SK-N-SH (cell line): Measurements from ENCODE around the gene ITM2A. TPM values are rescaled to one million over a fixed set of nuclear protein-coding genes. Genes with fewer than 3 reads are reported as not detected.

Source experiments
- CTCF ChIA-PET: fragments of 300-600, 350-600 bp; formaldehyde crosslinking; extraction: SDS; loops from one replicate; lab custom pipeline; 2021; lab: Yijun Ruan, JAX
- POLR2A ChIA-PET: fragments of 350-600 bp; sonication (Branson Sonifier 250); formaldehyde crosslinking; extraction: SDS; loops from one replicate; lab custom pipeline; 2020; ENCODE audit warnings: antibody characterized with exemption, inconsistent platforms; lab: Yijun Ruan, JAX
- DNase-seq: peaks from one replicate; pipeline ENCODE4 v3.0.0; 2012
- H2AFZ ChIP-seq: fragments of 200-600 bp; sonication (generic); 2 replicates; pipeline ENCODE4 v1.8.1; 2016; ENCODE audit warnings: antibody characterized with exemption, mild to moderate bottlenecking, low read depth
- H3F3A ChIP-seq: fragments of 200-600 bp; sonication (generic); replicated peaks from 2 replicates; pipeline ENCODE3; 2016; ENCODE audit warnings: antibody characterized with exemption, mild to moderate bottlenecking; ENCODE audit not compliant: insufficient read depth
- H3K27ac ChIP-seq, 2 experiments: fragments of 200-500 bp in 1 of 2; fragments of 200-600 bp in 1 of 2; sonication (Bioruptor generic) in 1 of 2; sonication (generic), shearing (Covaris generic) in 1 of 2; 2 replicates each; pipeline versions ENCODE4 v1.5.1 to v1.6.1; 2014 to 2016; ENCODE audit warnings: low read depth in 2 of 2, inconsistent platforms in 1 of 2, low read length in 1 of 2, mild to moderate bottlenecking in 1 of 2, mixed read lengths in 1 of 2
- H3K27me3 ChIP-seq: fragments of 200-600 bp; sonication (generic), shearing (Covaris generic); 2 replicates; pipeline ENCODE4 v1.6.1; 2016; ENCODE audit warnings: mixed run types; ENCODE audit not compliant: insufficient read depth
- H3K36me3 ChIP-seq, 2 experiments: fragments of 200-500 bp in 1 of 2; fragments of 200-600 bp in 1 of 2; sonication (Bioruptor generic) in 1 of 2; sonication (generic) in 1 of 2; replicated peaks in 1 of 2; 2 replicates each; pipeline versions ENCODE3 to v1.5.1; 2014 to 2016; ENCODE audit warnings: low read length in 1 of 2, mild to moderate bottlenecking in 1 of 2; ENCODE audit not compliant: insufficient read depth in 2 of 2, control insufficient read depth in 1 of 2
- H3K4me1 ChIP-seq, 2 experiments: fragments of 200-500 bp in 1 of 2; fragments of 200-600 bp in 1 of 2; sonication (Bioruptor generic) in 1 of 2; sonication (generic), shearing (Covaris generic) in 1 of 2; 2 replicates each; pipeline versions ENCODE4 v1.5.1 to v1.6.1; 2014 to 2016; ENCODE audit warnings: low read depth in 1 of 2, low read length in 1 of 2, mixed run types in 1 of 2; ENCODE audit not compliant: insufficient read depth in 2 of 2, control insufficient read depth in 1 of 2
- H3K4me2 ChIP-seq: fragments of 200-600 bp; sonication (generic), shearing (Covaris generic); 2 replicates; pipeline ENCODE4 v1.6.1; 2017; ENCODE audit warnings: mixed run types
- H3K4me3 ChIP-seq, 2 experiments: fragments of 200-500 bp in 1 of 2; fragments of 200-600 bp in 1 of 2; sonication (Bioruptor generic) in 1 of 2; sonication (generic), shearing (Covaris generic) in 1 of 2; 2 replicates each; pipeline versions ENCODE4 v1.5.1 to v1.8.1; 2014 to 2016; ENCODE audit warnings: low read depth in 2 of 2, inconsistent platforms in 1 of 2, low read length in 1 of 2, mild to moderate bottlenecking in 1 of 2, mixed read lengths in 1 of 2, moderate library complexity in 1 of 2
- H3K79me2 ChIP-seq: fragments of 200-600 bp; sonication (generic); 2 replicates; pipeline ENCODE4 v1.8.1; 2017; ENCODE audit warnings: mild to moderate bottlenecking; ENCODE audit not compliant: insufficient read depth
- H3K9ac ChIP-seq: fragments of 200-600 bp; sonication (generic); 2 replicates; pipeline ENCODE4 v1.6.1; 2017; ENCODE audit warnings: mixed run types
- H3K9me2 ChIP-seq: fragments of 200-600 bp; sonication (generic); 2 replicates; pipeline ENCODE4 v1.6.1; 2017; ENCODE audit warnings: mixed run types
- H3K9me3 ChIP-seq: fragments of 200-600 bp; sonication (generic); 2 replicates; pipeline ENCODE4 v1.6.1; 2017; ENCODE audit warnings: mixed run types, mild to moderate bottlenecking, moderate library complexity
- H4K20me1 ChIP-seq: fragments of 200-600 bp; sonication (generic); 2 replicates; pipeline ENCODE4 v1.6.1; 2017; ENCODE audit warnings: mild to moderate bottlenecking, mixed run types; ENCODE audit not compliant: insufficient read depth
- CHD2 ChIP-seq: fragments of 150-350 bp; IDR thresholded peaks from 2 replicates; pipeline ENCODE4 v1.6.1; 2018; ENCODE audit warnings: low read length; ENCODE audit not compliant: partially characterized antibody
- CTCF ChIP-seq: fragments of 200-600 bp; sonication (generic); IDR thresholded peaks from 2 replicates; pipeline ENCODE4 v1.6.1; 2017; ENCODE audit warnings: antibody characterized with exemption, mild to moderate bottlenecking, moderate library complexity
- EP300 ChIP-seq, 2 experiments: IDR thresholded peaks; 2 replicates each; pipeline versions ENCODE4 v1.4.0 to v1.6.1; 2012; ENCODE audit warnings: borderline replicate concordance in 1 of 2, low read depth in 1 of 2, low read length in 1 of 2
- EZH2phosphoT487 ChIP-seq: fragments of 200-600 bp; sonication (generic); IDR thresholded peaks from 2 replicates; pipeline ENCODE4 v1.6.1; 2017; ENCODE audit warnings: low read depth, mixed run types, mild to moderate bottlenecking, antibody characterized with exemption, moderate library complexity, borderline replicate concordance
- FOSL2 ChIP-seq: IDR thresholded peaks from 2 replicates; pipeline ENCODE4 v1.4.0; 2012; ENCODE audit warnings: low read depth, mild to moderate bottlenecking, moderate library complexity, borderline replicate concordance
- FOXM1 ChIP-seq: IDR thresholded peaks from 2 replicates; pipeline ENCODE4 v1.4.0; 2012; ENCODE audit warnings: low read depth, mild to moderate bottlenecking
- MAX ChIP-seq: IDR thresholded peaks from 2 replicates; pipeline ENCODE4 v1.4.0; 2012; ENCODE audit warnings: low read depth
- MEF2A ChIP-seq: IDR thresholded peaks from 2 replicates; pipeline ENCODE4 v1.4.0; 2012; ENCODE audit warnings: low read depth, borderline replicate concordance
- NRF1 ChIP-seq: IDR thresholded peaks from 2 replicates; pipeline ENCODE4 v1.6.1; 2012; ENCODE audit warnings: low read depth, mild to moderate bottlenecking, low read length
- PBX3 ChIP-seq: IDR thresholded peaks from 2 replicates; pipeline ENCODE4; 2012
- RCOR1 ChIP-seq: fragments of 150-350 bp; IDR thresholded peaks from 2 replicates; pipeline ENCODE4 v1.6.1; 2017; ENCODE audit warnings: antibody characterized with exemption, low read length
- RFX5 ChIP-seq: IDR thresholded peaks from 2 replicates; pipeline ENCODE4 v1.6.1; 2012; ENCODE audit warnings: mild to moderate bottlenecking, improper control_type of control experiment, low read length
- RXRA ChIP-seq: IDR thresholded peaks from 2 replicates; pipeline ENCODE4 v1.4.0; 2012; ENCODE audit warnings: low read depth, mild to moderate bottlenecking, borderline replicate concordance
- SIN3A ChIP-seq: IDR thresholded peaks from 2 replicates; pipeline ENCODE4 v1.6.1; 2012; ENCODE audit warnings: low read depth, mild to moderate bottlenecking, low read length, moderate library complexity, borderline replicate concordance
- SMC3 ChIP-seq: IDR thresholded peaks from 2 replicates; pipeline ENCODE4 v1.6.1; 2012; ENCODE audit warnings: low read depth, low read length, improper control_type of control experiment
- TAF1 ChIP-seq: IDR thresholded peaks from 2 replicates; pipeline ENCODE4 v1.6.1; 2012; ENCODE audit warnings: low read depth, mild to moderate bottlenecking, low read length, moderate library complexity, borderline replicate concordance
- TEAD4 ChIP-seq: IDR thresholded peaks from 2 replicates; pipeline ENCODE4 v1.4.0; 2012; ENCODE audit warnings: mild to moderate bottlenecking, borderline replicate concordance; ENCODE audit not compliant: insufficient read depth
- USF1 ChIP-seq: IDR thresholded peaks from 2 replicates; pipeline ENCODE4 v1.4.0; 2012; ENCODE audit warnings: low read depth, borderline replicate concordance
- USF2 ChIP-seq: fragments of 150-350 bp; IDR thresholded peaks from 2 replicates; pipeline ENCODE4 v1.6.1; 2017; ENCODE audit warnings: antibody characterized with exemption, low read length, low read depth, borderline replicate concordance
- YY1 ChIP-seq: IDR thresholded peaks from 2 replicates; pipeline ENCODE4 v1.4.0; 2012; ENCODE audit warnings: low read depth, mild to moderate bottlenecking
- WGBS: methylation state at CpG from one replicate; pipeline ENCODE4 v1.1.6; 2017; ENCODE audit warnings: low lambda C conversion rate; 5-methylcytosine and 5-hydroxymethylcytosine counted together
- polyA plus RNA-seq, 3 experiments: library from polyadenylated mRNA; depleted of rRNA; stranded (reverse); fragments of >200 nt; gene quantifications; 2 replicates each; pipeline ENCODE4 v1.2.3, GENCODE V29; 2012

Gene ITM2A
- polyA plus RNA-seq, 1 of the 3 experiments (the other 2 are of a cell fraction): not detected

- POLR2A ChIA-PET: no interaction called here
- Histone ChIP-seq H3K27me3 (no peaks in the 10 kb centered on the region; the same call in 1 of the 2 replicates), H3K27ac (no peak overlapping the region), H2AFZ (no peak overlapping the region), H3K4me3 (no peak overlapping the region), H3K9me2 (no peaks in the 10 kb centered on the region), H3K4me1 (no peaks in the 10 kb centered on the region), H3K36me3 (no peaks in the 10 kb centered on the region), H3F3A (no peaks in the 10 kb centered on the region), H3K4me2 (no peak overlapping the region), H3K79me2 (no peaks in the 10 kb centered on the region), H3K9ac (no peak overlapping the region), H4K20me1 (no peaks in the 10 kb centered on the region), H3K9me3 (no peaks in the 10 kb centered on the region)
- CTCF ChIA-PET: no interaction called here
- no peak for DNase-seq
- WGBS: 2% methylated on average over 4 of the region's 4 CpGs
- TF ChIP-seq SMC3 (no peak), FOXM1 (no peak), CTCF (no peak), MEF2A (no peak), RCOR1 (no peak)
These were observed 33.5 kb upstream of the ITM2A start for GRCh38 chrX:79400623-79401022.

GRCh38 chrX:79375340-79375739 is 8.2 kb upstream of the ITM2A start:
- H3K4me1 ChIP-seq: no peaks in the 10 kb centered on the region
- 1% methylated on average over 2 of the region's 2 CpGs for WGBS
- CTCF ChIA-PET: no interaction called here
- POLR2A ChIA-PET: no interaction called here
- H3K9me2 ChIP-seq: no peaks in the 10 kb centered on the region
- no peaks in the 10 kb centered on the region for H3K36me3 ChIP-seq
- H3F3A ChIP-seq: no peaks in the 10 kb centered on the region
- H3K27ac ChIP-seq: no peak overlapping the region
- H3K4me2 ChIP-seq: no peak overlapping the region
- DNase-seq: no peak
- no peak for TF ChIP-seq MAX
- no peak for TF ChIP-seq FOSL2
- TF ChIP-seq PBX3: no peak
- no peak for TF ChIP-seq FOXM1
- TF ChIP-seq TEAD4: no peak
- no peak for TF ChIP-seq USF2
- TF ChIP-seq CHD2: no peak
- no peak for TF ChIP-seq TAF1
- no peak for TF ChIP-seq USF1
- TF ChIP-seq EP300 (IDR thresholded peaks at IDR 0.05; ENCODE audit: borderline replicate concordance in 1 of 2, low read depth in 1 of 2, low read length in 1 of 2): no peak
- no peak for TF ChIP-seq RFX5
- TF ChIP-seq NRF1: no peak
- TF ChIP-seq SIN3A: no peak
- TF ChIP-seq YY1: no peak
- no peak for TF ChIP-seq EZH2phosphoT487
- no peak for TF ChIP-seq RXRA
- TF ChIP-seq, all 33 proteins: peak for 0
- no peaks in the 10 kb centered on the region for H4K20me1 ChIP-seq
- H3K79me2 ChIP-seq: no peaks in the 10 kb centered on the region
- H2AFZ ChIP-seq: no peak overlapping the region
- no peaks in the 10 kb centered on the region for H3K9me3 ChIP-seq
- H3K27me3 ChIP-seq: no peaks in the 10 kb centered on the region
- no peak overlapping the region for H3K4me3 ChIP-seq
- no peak overlapping the region for H3K9ac ChIP-seq
